Kasumi-1 (cell line): Measurements from ENCODE around the gene TEAD3.

Experiments used
- DNase-seq, 2 experiments: peaks; one replicate each; lab custom pipeline; 2025; lab: John Stamatoyannopoulos, UW

Gene TEAD3

GRCh38 chr6:35512740-35513139, 15.9 kb upstream of the TEAD3 start, which contains the start of gene TULP1:
TULP1 (minus strand) TSS chr6:35512896; CDS start chr6:35512858, 38 bp downstream.
- DNase-seq = no peak

DNA sequence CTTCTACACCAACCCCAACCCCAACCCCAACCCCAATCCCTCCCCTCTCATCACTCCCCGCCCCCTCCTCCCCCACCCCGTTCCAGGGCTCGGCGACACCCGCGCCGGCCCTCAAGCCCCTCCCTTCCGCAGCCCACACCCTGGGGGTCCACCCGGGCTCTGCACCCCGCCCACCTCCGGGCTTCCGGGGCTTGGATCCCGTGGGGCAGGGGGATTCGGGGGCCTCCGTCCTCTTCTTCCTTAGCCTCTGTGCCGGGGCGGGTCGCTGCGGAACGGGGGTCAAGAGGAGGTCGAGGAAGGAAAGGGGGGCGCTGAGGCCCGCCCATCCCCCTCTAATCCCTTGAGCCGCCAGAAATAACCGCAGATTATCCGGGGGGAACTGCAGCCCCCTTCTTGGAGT, 15.1 kb upstream of the TEAD3 start:
- no peak for DNase-seq

DNA sequence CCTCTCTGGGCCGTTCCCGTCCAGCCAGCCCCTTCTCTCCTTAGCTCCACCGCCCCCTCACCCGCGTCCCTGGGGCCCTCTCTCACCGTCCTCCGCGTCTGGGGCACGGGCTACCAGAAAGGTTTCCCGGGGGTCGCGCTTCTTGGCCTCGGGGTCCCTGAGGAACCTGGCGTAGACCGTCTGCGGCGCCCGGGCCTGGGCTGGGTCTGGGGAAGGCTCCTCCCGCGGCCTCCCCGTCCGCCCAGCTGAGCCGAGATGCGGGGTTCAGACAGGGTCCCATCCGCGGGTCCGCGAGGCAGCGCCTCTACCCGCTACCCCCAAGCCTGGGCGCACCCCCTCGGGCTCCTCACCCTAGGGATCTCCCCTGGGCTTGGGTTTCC, 14.7 kb upstream of the TEAD3 start:
- DNase-seq = no peak

GRCh38 chr6:35510916-35511561, 14.2 kb upstream of the TEAD3 start:
- DNase-seq = no peak

GRCh38 chr6:35508542-35508941, 11.7 kb upstream of the TEAD3 start:
- DNase-seq = no peak

GRCh38 chr6:35508027-35508426, 11.1 kb upstream of the TEAD3 start:
- DNase-seq = no peak

- DNase-seq = no peak
Observed at GRCh38 chr6:35507221-35507620, 10.3 kb upstream of the TEAD3 start.

DNA sequence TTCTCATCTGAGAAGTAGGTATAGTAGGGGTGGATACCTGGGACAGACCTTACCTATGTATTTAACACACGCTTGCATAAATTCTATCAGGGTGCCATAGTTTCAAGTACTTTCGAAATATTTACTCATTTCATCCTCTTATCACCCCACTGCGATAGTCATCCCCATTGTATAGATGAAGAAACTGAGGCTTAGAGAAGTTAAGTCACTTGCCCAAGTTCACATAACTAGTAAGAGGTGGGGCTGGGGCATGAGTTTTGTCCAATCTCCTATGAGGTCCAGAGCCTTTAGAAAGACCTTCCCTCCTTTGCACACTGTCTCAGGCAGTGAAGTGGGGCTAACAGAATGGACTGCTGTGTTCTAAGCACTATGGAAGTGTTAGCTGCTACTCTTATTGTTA, 9.7 kb upstream of the TEAD3 start:
- DNase-seq = no peak

- DNase-seq = no peak
Observed at GRCh38 chr6:35505999-35506412, 9.1 kb upstream of the TEAD3 start.

- no peak for DNase-seq
Observed at GRCh38 chr6:35503534-35503933, 6.7 kb upstream of the TEAD3 start.

- DNase-seq = no peak
Observed at GRCh38 chr6:35501784-35502183, 4.9 kb upstream of the TEAD3 start.

DNA sequence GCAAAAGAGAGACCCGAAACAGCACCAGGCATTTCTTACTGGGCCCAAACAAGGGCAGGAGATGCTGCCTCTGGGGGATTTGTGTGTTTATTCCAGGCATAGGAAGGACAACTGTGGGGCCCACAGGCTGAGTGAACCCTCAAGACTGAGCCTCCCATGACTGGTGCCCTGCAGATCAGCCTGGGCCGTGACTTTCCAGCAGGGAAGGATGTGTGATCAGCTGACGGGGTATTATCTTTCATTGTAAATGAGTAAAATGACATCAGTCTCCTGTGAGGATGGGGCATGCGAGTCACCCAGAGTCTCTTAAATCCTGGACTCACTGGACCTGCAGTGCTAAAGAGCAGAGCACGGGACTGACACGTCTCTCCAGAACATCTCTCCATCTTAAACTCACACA, 3.9 kb upstream of the TEAD3 start:
- DNase-seq = no peak

- DNase-seq = no peak
Observed at GRCh38 chr6:35499372-35499771, 2.5 kb upstream of the TEAD3 start.

DNA sequence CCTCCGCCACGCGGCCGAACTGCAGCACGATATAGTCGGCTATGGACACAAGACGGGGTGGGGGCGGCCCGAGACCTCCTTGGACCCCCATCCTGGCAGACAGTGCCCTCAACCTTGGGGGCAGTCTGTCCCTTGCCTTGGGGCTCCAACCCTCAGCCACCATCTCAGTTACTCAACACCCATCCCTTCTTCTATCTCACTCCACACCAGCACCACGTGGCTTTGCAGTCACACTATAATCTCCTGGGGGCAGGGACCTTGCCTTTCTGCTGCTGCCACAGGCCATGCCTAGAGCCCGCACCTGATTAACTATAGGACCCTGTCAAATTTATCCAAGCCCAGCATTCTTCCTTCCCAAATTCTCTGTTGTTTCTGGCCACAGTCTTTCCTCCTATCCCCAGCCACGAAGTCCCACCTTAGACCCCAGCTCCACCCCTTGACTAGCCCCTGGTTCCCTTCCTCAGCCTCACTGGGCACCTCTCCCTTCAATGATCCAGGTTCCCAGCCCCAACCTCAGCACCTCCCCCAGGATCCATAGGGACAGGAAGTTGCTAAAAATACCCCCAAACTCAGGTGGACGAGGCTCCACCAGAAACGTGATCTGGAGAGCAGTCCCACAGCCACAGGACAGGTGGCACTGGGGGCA, 1.7 kb upstream of the TEAD3 start:
- DNase-seq = no peak

GRCh38 chr6:35497571-35498421, 917 bp upstream of the TEAD3 start:
- DNase-seq = peak in 1 of 2 experiments; percentile 25

- DNase-seq = no peak
Observed at GRCh38 chr6:35496036-35496840, 641 bp downstream of the TEAD3 start.

GRCh38 chr6:35495258-35496035, 1.4 kb downstream of the TEAD3 start:
- no peak for DNase-seq

GRCh38 chr6:35494161-35494563, 2.7 kb downstream of the TEAD3 start:
- peak; percentile 95 for DNase-seq

DNA sequence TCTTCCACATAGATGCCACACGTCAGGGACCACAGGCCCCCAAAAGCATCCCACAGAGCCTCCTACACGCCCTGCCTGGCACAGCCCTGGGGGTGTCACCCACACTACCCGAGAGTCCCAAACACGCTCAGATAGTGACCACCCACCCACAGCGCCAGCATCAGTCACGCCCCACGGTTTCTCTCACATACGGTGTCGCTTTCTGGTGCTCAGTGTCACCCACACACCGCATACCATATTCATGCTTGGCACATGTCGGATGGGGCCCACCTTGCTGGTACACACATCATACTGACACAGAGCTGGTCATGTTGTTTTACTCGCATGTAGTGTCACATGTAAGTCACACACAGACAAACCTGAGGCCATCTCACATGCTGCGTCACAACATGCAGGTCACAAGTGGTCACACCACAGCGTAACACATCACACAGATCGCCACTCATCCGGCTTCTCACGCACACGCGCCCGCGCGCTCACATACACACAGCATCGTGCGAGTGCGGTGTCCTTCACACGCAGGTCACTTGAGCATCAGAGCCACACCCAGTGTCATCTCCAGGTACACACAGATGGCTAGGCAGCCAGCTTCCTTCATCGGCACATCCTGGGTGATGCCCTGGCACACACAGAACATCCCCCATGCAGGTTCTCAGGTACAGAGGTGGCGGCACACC, 3.4 kb downstream of the TEAD3 start:
- no peak for DNase-seq

DNA sequence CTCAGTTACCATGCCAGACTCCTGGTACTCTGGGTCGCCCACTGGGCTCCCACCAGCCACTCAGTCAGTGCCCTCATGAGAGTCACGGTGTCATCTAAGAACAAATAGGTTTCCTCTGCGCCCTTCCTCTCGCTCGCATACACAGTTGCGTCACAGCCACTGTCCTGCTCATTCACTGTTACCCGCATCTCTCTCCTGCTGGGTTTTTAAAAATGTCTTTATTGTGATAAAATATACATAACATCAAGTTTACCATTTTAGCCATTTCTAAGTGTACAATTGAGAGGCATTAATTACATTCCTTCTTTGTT, 4.0 kb downstream of the TEAD3 start:
- no peak for DNase-seq
